Brain microvascular endothelial cell (primary cell): ENCODE data around the gene KCNT1.

ENCODE experiments used
- DNase-seq: peaks from one replicate; pipeline ENCODE4 v3.0.0-alpha.2; 2020
- H3K27ac ChIP-seq: fragments of 250-450 bp; sonication (Bioruptor Pico); 2 replicates; pipeline ENCODE4 v1.5.1; 2020; ENCODE audit warnings: mild to moderate bottlenecking, moderate library complexity
- H3K27me3 ChIP-seq: fragments of 250-450 bp; sonication (Bioruptor Pico); replicated peaks from 2 replicates; pipeline ENCODE4 v1.5.1; 2020; ENCODE audit warnings: mild to moderate bottlenecking
- H3K36me3 ChIP-seq: fragments of 250-450 bp; sonication (Bioruptor Pico); replicated peaks from 2 replicates; pipeline ENCODE4 v1.5.1; 2020; ENCODE audit warnings: mild to moderate bottlenecking
- H3K4me3 ChIP-seq: 2 replicates; pipeline ENCODE4 v1.5.1; 2011; ENCODE audit warnings: low read depth, mild to moderate bottlenecking, control low read depth, low read length, moderate library complexity
- CTCF ChIP-seq: IDR thresholded peaks from 2 replicates; pipeline ENCODE4 v1.5.1; 2011; ENCODE audit warnings: low read depth, mild to moderate bottlenecking, moderate library complexity, low read length, control low read depth, inconsistent platforms; ENCODE audit errors: missing control alignments
- in situ Hi-C: cut with HindIII; loops from 2 replicates; pipeline ENCODE4 v1.10.0; 2017; ENCODE audit warnings: low sequenced_read_pairs, low pct_ligation_motif_present

Gene KCNT1

GRCh38 chr9:135758870-135759269 is 56.9 kb downstream of the KCNT1 start:
- no peak overlapping the region for H3K4me3 ChIP-seq
- TF ChIP-seq CTCF, result no peak
- no peaks in the 10 kb centered on the region for H3K36me3 ChIP-seq
- in situ Hi-C loops, result no loop called here
- no peaks in the 10 kb centered on the region for H3K27me3 ChIP-seq
- no peak overlapping the region for H3K27ac ChIP-seq
- DNase-seq, result no peak

GRCh38 chr9:135759676-135760300 is 57.8 kb downstream of the KCNT1 start:
- TF ChIP-seq CTCF, result no peak
- no peaks in the 10 kb centered on the region for H3K27me3 ChIP-seq
- H3K4me3 ChIP-seq, result no peak overlapping the region
- DNase-seq, result no peak
- no peaks in the 10 kb centered on the region for H3K36me3 ChIP-seq
- H3K27ac ChIP-seq, result no peak overlapping the region
- in situ Hi-C loops, result no loop called here

- no peaks in the 10 kb centered on the region for H3K36me3 ChIP-seq
- no peak for DNase-seq
- no peak for TF ChIP-seq CTCF
- no peaks in the 10 kb centered on the region for H3K27me3 ChIP-seq
- in situ Hi-C loops, result no loop called here
- no peak overlapping the region for H3K27ac ChIP-seq
- no peak overlapping the region for H3K4me3 ChIP-seq
These were observed 58.5 kb downstream of the KCNT1 start for GRCh38 chr9:135760465-135760864.

- no peak for TF ChIP-seq CTCF
- in situ Hi-C loops, result no loop called here
These were observed 59.3 kb downstream of the KCNT1 start for GRCh38 chr9:135761150-135761844.

GRCh38 chr9:135761845-135762168 is 59.8 kb downstream of the KCNT1 start:
- DNase-seq, result no peak
- H3K27ac ChIP-seq, result no peak overlapping the region
- H3K4me3 ChIP-seq, result no peak overlapping the region
- no peaks in the 10 kb centered on the region for H3K36me3 ChIP-seq
- in situ Hi-C loops, result no loop called here
- H3K27me3 ChIP-seq, result no peaks in the 10 kb centered on the region
- TF ChIP-seq CTCF, result no peak

More at GRCh38 chr9:135761150-135761844, 59.3 kb downstream of the KCNT1 start:
- no peak overlapping the region for H3K4me3 ChIP-seq
- H3K36me3 ChIP-seq, result no peaks in the 10 kb centered on the region
- no peaks in the 10 kb centered on the region for H3K27me3 ChIP-seq
- H3K27ac ChIP-seq, result no peak overlapping the region
- DNase-seq, result no peak

- no peak for DNase-seq
- Histone ChIP-seq H3K27me3 (no peaks in the 10 kb centered on the region), H3K36me3 (no peaks in the 10 kb centered on the region), H3K4me3 (no peak overlapping the region), H3K27ac (no peak overlapping the region)
- no peak for TF ChIP-seq CTCF
- in situ Hi-C loops, result no loop called here
These were observed 60.9 kb downstream of the KCNT1 start for GRCh38 chr9:135762921-135763320.
